ENCODE measurements around the gene IDE.
A peak's percentile ranks its signal among the peaks of the same experiment; 100 is the strongest.
"Not testable (repeated sequence)": the region's sequence is repeated elsewhere in the genome, so short reads cannot be mapped to it uniquely, and the experiment has no call there.

IDE gene

DNA sequence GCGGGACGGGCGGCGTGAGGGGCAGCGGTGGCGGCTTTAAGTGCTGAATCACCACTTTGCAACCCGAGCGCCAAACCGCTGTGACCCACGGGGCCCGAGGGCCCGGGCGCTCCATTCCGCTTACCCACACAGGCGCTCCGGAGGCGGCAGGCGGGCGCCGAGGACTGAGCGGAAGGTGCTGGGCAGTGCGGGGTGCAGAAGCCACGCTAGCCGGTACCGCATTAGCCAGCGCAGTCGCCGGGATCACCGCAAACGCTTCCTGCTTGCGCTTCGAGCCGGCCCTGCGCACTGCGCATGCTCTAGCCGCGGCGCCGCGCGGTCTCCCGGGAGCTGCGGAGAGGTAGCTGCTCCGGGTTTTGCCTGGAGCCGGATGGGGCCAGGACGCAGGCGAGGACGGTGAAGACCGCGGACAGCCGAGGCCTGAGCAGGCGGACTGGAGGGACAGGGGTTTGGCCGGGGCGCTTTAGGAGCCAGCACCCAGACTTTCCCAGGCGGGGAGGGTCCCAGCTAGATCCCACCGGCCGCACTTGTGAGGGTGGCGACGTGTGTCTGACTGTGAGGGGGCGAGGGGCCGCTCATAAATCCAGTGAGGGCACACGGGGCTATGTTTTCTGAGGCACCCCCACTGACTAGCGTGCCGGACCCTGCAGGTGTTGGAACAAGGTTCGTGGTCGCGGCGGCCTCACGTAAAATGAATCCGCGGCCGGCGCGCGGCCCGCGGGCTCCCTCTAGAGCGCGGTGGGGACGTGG is at the start of gene IDE:
IDE (minus strand) TSS at position 296 of the 750 bp plus-strand sequence; CDS start at position 222, 74 bp downstream.
- DNase-seq, result peak; percentile 86

DNA sequence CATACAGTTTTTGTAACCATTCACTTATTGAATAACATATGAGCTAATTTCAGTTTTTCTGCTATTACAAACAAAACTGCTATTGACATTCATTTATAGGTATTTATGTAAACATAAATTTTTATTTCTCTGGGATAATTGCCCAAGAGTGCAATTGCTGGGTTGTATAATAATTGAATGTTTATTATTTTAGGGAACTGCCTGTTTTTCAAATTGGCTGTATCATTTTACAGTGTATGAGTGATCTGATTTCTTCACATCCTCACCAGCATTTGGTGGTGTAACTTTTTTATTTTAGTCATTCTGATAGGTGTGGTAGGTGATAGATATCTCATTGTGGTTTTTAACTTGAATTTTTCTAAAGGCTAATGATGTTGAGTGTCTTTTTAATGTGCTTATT is 45.5 kb upstream of the IDE start:
- DNase-seq, result no peak

DNA sequence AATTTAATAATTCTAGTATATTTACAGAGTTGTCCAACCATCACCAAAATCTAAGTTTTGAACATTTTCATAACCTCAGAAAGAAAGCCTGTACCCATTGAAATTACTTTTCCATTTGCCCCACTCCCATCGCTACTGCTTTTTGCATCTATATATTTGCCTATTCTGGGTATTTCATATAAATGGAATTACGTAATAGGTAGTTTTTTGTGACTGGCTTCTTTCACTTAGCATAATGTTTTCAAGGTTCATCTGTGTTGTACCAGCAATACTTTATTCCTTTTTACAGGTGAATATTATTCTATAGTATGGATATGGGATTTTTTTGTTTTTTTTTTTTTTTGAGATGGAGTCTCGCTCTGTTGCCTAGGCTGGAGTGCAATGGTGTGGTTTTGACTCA is 41.6 kb upstream of the IDE start:
- DNase-seq, result no peak

DNA sequence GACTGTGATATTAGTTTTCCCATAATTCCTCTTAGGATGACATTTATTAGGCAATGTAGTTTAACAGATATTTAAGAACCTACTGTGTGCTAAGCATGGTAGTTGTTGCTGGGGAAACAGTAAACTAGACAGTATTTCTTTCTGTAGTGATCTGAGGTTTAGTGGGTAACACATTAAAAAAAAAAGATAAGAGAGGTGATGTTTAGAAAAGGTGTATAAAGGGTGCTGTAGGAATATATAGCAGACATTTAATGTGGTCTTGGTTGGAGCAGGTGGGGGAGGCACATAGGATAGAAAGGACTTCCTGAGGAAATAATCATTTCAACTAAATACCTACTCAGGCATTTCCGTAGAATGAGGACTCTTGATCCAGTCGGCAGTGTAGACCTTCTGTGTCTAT is 30.9 kb upstream of the IDE start:
- DNase-seq, result no peak

DNA sequence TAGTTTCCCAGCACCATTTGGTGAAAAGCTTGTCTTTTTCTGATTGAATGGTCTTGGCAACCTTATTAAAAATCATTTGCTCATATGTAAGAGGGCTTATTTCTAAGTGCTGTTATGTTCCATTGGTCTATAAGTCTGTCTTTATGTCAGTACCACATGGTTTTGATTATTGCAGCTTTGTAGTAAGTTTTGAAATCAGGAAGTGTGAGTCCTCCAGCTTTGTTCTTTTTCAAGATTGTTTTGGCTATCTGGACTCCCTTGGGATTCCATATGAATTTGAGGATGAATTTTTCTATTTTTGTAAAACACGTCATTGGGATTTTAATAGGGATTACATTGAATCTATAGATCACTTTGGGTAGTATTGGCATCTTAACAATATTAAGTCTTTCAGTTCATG is 24.4 kb upstream of the IDE start:
- DNase-seq, result no peak

DNA sequence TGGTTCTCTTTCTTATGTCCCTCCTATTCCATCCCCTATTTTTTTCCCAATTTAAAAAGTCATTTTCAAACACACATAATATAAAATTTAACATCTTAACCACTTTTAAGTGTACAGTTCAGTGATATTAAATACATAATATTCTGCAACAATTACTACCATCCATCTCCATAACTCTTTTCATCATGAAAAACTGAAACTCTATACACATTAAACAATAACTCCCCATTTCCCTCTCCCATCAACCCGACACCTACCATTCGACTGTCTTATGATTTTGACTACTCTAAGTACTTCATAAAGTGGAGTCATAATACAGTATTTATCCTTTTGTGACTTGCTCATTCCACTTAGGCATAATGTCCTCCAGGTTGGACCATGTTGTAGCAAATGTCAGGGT is 21.6 kb upstream of the IDE start:
- DNase-seq, result no peak

DNA sequence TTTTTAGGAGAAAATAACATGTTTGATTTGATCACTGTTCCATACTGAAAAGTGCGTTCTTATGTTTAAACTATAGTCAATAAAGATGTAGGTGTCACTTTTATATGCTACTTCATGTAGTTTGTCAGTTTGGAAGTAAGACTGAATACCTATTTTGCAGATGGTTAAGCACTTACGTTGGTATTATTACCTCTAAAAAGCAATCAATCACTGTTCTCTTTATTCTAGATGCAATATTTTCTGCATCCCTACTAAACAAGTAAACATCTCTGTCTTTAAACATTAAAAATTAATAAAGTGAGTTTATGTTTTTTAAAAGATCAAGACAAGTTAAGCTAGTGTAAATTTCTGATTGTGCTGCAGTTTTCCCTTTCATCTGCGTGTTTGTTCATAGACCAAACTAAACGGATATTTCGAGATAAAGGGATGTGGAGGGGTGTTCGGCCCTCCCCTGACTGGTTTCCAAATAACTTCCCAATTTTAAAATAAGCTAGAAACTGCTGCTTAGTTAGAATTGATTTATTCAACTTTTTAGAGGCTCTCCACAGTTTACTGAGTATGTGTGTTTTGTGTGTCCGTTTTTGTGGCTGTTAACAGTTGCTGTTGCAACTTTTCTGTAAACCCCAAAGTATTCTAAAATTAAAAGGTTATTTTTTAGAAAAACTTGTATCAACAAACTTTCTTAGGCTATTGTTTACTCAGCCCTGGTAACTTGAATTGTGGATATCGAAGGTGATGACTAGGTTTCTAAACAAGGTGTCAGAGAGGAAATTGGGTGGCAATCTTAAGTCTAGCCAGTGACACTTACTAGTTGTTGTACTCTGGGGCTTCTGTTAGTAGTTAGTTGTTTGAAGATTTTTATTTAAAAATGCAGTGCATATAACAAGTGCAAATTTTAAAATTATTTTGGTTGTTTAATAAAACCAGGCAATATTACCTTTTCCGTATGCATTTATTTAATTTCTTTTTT is 20.0 kb upstream of the IDE start:
- DNase-seq, result no peak

DNA sequence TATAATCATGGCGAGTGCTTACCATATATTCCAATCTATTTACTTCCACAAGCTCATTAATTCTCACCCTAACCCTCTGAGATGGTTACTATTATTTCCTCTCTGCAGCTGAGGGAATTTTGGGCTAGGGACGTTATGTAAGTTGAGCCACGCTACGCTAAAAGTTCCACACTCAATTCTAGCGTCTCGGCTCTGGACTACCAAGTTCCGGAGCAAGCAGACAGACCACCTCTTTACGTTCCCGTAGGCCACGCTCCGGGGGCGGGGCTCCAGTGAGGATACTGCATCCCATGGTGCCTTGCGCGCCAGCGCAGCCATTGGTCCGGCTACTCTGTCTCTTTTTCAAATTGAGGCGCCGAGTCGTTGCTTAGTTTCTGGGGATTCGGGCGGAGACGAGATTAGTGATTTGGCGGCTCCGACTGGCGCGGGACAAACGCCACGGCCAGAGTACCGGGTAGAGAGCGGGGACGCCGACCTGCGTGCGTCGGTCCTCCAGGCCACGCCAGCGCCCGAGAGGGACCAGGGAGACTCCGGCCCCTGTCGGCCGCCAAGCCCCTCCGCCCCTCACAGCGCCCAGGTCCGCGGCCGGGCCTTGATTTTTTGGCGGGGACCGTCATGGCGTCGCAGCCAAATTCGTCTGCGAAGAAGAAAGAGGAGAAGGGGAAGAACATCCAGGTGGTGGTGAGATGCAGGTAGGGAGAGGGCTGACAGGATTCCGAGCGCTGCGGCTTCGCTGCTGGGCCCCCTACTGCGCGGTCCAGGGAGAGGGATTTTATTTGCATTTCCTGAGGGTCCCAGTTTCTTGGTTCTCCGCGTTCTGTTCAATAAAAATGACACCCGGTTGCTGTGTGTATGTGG is 19.1 kb upstream of the IDE start, which contains the start of gene KIF11:
KIF11 (plus strand) TSS at position 370 of the 858 bp plus-strand sequence; CDS start at position 616, 246 bp downstream.
- peak; percentile 98 for DNase-seq

DNA sequence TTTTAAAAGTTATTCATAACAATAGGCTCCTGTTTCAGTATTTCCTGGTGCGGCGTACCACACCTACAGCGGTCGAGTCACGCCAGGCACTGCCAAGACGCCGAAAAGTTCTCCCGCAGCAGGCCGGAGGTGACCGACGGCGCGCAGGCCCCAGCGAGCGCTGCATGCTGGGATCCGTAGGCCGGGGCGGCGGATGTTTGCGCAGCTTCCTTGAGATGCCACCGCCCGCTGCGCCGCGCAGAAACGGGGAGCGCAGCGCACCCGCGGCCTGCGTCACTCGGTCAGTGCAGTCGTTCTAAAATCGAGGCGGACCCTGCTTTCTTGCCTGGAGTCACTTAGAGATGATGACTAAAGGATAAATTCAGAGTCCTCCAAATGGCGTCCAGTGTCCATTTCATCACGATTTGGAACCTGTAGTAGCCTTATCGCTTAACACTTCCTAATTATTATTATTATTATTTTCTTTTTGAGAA is 17.7 kb upstream of the IDE start:
- peak; percentile 92 for DNase-seq

DNA sequence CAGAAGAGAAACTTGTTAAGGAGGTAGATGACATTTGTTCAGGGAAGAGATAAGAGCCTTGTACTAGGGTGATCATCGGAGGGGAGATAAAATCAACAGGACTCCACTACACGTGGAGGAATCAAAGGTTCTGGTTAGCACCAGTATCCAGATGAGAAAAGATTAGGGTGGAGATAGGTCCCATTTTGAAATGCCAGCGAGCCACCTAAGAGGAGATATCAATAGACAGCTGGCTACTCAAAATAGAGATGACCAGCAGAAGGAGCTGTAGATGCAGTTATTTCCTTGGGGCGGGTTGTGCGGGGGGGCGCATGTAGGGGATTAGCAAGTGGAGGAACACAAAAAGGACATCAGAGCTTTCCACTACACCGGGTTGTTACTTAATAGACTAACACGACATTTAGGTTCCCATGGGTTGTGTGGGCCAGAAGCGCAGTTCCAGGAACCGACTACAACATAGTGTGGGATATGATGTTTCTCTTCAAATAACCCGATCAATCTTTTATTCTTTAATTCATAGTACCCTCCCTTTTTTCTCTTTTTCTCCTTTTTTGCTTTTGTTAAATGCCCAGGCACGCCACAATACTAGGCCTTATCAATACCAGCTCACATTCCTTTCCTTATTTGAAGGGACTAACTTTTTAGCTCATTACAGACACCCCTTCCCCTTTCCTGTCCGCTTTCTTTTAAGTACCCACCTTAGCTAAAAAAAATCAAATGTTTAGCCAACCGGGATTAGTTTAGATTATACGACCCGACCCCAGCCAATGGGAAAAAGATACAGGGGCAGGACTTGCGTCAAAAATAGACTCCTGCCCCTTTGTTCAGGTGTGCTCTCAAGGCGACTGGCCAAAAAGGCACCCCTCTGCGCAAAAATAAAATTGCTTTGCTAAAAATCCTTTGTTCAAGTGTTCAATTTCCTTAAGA is 17.0 kb upstream of the IDE start:
- peak; percentile 15 for DNase-seq

DNA sequence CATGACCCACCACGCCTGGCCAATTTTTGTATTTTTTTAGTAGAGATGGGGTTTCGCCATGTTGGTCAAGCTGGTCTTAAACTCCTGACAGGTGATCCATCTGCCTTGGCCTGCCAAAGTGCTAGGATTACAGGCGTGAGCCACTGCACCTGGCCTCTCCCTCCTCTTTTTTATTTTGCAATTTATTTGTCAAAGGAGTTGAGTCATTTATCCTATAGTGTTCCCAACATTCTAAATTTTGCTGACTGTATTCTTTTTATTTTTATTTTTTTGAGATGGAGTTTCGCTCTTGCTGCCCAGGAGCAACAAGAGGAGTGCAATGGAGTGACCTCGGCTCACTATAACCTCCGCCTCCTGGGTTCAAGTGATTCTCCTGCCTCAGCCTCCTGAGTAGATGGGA is 8.5 kb upstream of the IDE start:
- DNase-seq, result not testable (repeated sequence)

DNA sequence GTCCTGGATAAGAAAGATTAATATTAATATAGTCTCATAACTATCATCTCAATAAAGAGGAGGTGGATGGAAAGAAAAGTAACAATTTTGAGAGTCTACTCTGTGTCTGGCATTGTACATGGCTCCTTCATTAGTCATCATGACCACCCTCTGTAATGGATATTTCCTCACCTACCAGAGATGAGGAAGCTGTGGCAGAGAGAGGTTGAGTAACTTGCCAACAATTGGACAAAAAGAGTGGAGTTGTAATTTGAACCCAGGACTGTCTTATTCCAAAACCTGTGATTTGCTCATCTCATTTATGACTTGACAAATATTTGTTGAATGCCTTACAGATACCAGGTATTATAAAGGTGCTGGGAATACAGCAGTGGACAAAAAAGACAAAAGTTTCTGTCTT is 2.1 kb upstream of the IDE start:
- DNase-seq, result no peak

DNA sequence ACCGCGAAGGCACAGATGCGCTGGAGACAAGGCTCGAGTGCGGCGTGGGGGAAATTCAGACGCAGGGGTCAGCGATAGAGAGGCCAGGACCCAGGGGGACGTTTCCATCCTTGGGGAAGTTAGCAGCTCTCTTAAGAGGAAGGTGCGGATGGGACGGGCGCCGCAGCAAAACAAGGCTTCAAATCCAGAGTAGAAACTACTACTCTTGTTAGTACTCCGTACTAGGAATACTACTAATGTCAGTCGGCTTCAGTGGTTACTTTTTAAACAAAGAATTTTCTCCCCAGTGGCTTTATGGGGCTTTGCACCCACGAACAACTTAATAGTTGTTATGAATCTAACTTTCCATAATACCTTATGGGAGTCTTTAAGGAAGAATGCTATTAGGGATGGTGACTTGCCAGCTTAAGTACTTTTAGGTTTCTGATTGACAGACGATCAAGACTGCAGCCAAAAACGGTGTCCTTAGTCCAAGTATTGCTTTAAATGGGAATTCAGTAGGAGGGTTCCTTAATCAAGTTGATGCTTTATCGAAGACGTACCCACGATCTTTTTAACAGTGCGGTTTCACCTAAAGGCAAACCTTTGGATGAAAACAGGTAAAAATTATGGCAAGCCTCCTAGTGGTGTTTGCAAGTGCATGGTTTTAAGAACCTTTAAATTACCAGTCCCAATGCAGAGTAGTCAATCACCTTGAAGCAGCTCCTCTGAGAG is 812 bp upstream of the IDE start:
- no peak for DNase-seq

DNA sequence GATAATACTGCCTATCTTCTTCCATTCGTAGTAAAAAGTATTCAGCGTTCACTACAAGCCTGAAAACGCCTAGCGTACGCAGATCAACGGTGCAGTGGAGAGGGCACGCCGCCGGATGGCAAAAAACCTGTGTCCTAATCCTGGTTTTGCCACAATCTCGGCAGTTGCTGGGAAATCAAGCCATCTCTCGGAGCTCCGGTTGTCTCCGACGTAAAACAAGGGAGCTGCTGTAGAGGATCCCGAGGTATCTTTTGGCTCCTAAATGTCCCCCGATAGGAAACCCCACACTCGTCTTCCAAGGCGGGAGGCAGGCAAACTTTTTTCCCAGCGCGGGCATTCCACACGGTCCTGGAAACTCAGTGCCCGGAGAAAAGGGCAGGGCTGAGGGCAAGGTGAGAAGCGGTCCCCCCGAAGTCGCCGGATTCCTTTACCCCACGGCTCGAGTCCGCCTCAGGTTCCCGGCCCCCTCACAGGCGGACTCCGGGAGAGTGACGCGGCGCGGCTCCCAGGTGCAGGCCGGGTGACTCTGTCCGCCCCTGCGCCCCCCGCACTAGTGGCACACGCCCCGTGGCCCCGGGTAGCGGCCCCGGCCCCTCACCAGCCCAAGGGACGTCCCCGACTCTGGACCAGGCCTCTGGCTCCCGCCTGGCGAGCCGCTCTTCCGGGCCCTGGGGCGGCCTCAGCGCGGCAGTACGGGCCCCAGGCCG is 649 bp downstream of the IDE start:
- DNase-seq, result peak; percentile 30

DNA sequence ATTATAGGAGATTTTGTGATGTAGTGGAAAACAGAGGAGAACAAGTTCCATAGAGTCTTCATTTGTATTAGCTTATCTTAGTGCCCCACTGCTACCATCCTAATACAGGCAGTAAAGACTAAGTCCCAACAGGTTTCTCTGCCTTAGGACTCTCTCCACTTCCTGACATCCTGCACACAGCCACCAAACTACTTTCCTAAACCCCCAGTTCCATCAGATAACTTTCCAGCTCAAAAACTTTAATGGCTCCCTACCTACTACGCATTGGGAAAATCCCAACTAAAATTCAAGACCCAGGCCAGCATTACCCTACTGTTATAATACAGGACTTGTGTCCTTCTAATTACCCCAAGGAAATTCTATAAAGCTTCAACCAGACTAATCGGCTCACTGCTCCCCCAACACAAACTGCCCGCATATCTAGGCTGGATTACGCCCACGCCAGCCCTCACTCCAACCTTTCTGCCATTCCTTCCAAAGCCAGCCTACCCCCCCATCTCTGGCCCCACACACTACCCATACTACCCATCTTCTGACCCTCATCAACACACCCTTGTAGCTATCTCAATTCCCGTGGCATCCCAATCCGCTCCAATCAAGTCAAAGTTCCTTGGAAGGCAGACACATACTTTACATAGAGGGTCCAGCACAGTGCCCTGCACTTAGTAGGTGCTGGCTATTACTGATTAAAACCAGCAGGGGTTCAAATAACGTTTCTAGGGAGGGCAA is 1.4 kb downstream of the IDE start:
- DNase-seq, result no peak

DNA sequence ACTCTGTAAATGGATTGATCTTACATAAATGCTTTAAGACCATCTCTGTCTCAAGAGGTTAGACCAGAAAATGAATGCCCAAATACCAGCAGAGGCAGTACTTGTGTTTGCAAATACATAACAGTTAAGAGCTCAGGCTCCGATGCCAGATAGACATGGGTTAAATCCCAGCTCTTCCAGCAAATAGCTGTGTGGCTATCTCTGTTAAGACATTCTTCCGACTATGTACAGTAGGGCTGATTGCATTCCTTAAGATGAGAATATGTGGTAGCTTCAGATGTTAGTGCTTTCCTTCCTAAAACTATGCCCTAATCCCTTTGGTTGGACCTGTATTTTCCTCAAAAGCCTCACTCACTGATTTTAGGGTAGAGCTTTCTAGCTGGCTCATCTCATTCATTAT is 2.2 kb downstream of the IDE start:
- no peak for DNase-seq

DNA sequence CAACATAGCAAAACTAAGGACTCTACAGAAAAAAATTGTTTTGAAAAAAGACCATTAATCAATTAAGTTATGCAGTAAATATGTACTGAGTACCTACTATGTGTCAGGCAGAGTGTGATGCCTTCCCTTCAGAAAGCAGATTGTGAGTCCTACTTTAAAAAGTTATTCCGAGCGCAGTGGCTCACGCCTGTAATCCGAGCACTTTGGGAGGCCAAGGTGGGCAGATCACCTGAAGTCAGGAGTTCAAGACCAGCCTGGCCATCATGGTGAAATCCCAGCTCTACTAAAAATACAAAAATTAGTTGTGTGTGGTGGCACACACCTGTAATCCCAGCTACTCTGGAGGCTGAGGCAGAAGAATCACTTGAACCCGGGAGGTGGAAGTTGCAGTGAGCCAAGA is 4.2 kb downstream of the IDE start:
- not testable (repeated sequence) for DNase-seq

DNA sequence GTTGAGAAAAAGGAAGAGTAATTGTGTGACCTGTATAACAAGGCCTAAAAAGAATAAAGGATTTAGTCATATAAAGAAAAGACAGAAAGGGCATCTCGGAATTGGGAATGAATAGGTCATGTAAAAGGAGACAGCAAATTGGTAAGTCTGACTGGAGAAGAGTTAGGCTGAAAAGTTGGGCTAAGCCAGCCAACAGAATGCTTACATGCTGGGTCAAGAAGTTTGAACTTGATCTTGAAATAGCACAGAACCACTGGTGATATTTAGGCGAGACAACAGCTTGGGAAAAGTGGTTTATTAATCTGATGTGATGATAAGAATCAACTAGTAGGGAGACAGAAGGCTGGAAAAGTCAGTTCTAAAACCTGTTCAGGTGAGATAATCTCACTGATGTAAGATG is 4.8 kb downstream of the IDE start:
- DNase-seq, result no peak

DNA sequence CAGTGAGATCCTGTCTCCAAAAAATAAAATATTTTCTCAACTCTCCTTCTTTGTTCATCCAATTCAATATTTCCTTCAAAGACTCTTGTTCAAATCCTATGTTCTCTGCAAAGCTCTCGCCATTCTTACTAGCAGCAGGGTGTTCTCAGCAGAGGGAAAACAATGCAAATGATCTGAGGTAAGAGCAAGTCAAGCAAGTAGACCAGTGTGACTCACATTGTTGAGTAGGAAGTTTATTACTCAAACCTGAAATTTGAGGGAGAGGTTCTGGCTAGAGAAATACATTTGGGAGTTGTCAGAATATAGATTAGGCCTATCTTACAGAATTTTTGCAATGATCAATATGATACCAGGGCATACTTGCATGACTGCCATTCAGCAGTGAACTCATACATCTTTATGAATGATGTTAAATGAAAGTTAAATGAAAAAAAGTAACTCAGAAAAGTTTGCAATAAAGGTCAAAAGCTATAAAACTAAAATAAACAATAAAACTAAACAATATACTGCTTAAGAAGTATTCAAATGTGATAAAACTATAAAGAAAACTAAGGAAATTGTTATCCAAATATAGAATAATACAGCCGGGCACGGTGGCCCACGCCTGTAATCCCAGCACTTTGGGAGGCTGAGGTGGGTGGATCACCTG is 5.8 kb downstream of the IDE start:
- DNase-seq, result no peak
